Measurements from ENCODE around the gene MBTD1. TPM values are rescaled to one million over a fixed set of nuclear protein-coding genes. Genes with fewer than 3 reads are reported as not detected.

Gene MBTD1
- total and polyA plus RNA-seq, 2 of the 8 experiments (the other 6 are each of a cell fraction or from before 2014, with no cell fraction given) = 20.3 to 51.4 TPM

- no peak for TF ChIP-seq TEAD4 (IDR thresholded peaks at IDR 0.05; ENCODE audit: low read depth, low read length)
- TF ChIP-seq KDM5A (IDR thresholded peaks at IDR 0.05; ENCODE audit: low read length) = no peak
- no peak for TF ChIP-seq RFX5 (IDR thresholded peaks at IDR 0.05; ENCODE audit: borderline replicate concordance, low read depth, low read length)
- TF ChIP-seq CBX5 (IDR thresholded peaks at IDR 0.05; ENCODE audit: low read depth, low read length) = no peak
- no peak for TF ChIP-seq CTBP2 (IDR thresholded peaks at IDR 0.05; ENCODE audit: borderline replicate concordance, insufficient read depth, insufficient read length, low read length)
- TF ChIP-seq PHF8 (conservative IDR thresholded peaks at IDR 0.05; ENCODE audit: low read depth, low read length) = no peak
- TF ChIP-seq SRF (IDR thresholded peaks at IDR 0.05; ENCODE audit: low read depth, low read length) = no peak
These were observed 74.0 kb downstream of the MBTD1 start (continued) for GRCh38 chr17:51185763-51186332.
